Measurements from ENCODE around the gene ATP8B3.

Gene ATP8B3

GRCh38 chr19:1830978-1831377 lies 18.9 kb upstream of the ATP8B3 start:
- no peak for DNase-seq

GRCh38 chr19:1830568-1830967 lies 18.5 kb upstream of the ATP8B3 start:
- DNase-seq, result no peak

- no peak for DNase-seq
Observed at GRCh38 chr19:1829958-1830357, 17.9 kb upstream of the ATP8B3 start.

GRCh38 chr19:1828279-1829238 lies 16.5 kb upstream of the ATP8B3 start:
- no peak for DNase-seq

GRCh38 chr19:1827566-1828278 lies 15.6 kb upstream of the ATP8B3 start:
- no peak for DNase-seq

- no peak for DNase-seq
Observed at GRCh38 chr19:1826557-1827521, 14.8 kb upstream of the ATP8B3 start.

GRCh38 chr19:1825909-1826556 lies 14.0 kb upstream of the ATP8B3 start:
- peak; percentile 77 for DNase-seq

- DNase-seq, result no peak
Observed at GRCh38 chr19:1824252-1824622, 12.2 kb upstream of the ATP8B3 start.

GRCh38 chr19:1823539-1824251 lies 11.6 kb upstream of the ATP8B3 start:
- no peak for DNase-seq

- DNase-seq, result no peak
Observed at GRCh38 chr19:1823020-1823419, 10.9 kb upstream of the ATP8B3 start.

- DNase-seq, result no peak
Observed at GRCh38 chr19:1822210-1822609, 10.1 kb upstream of the ATP8B3 start.

- no peak for DNase-seq
Observed at GRCh38 chr19:1819341-1820255, 7.5 kb upstream of the ATP8B3 start.

- DNase-seq, result no peak
Observed at GRCh38 chr19:1818549-1819195, 6.6 kb upstream of the ATP8B3 start.

GRCh38 chr19:1817553-1818179 lies 5.6 kb upstream of the ATP8B3 start:
- DNase-seq, result no peak

GRCh38 chr19:1816530-1817298 lies 4.6 kb upstream of the ATP8B3 start:
- no peak for DNase-seq

- no peak for DNase-seq
Observed at GRCh38 chr19:1815605-1816529, 3.8 kb upstream of the ATP8B3 start.

- DNase-seq, result no peak
Observed at GRCh38 chr19:1814833-1815604, 2.9 kb upstream of the ATP8B3 start.

All from stimulated activated CD4-positive, alpha-beta T cell treated with anti-CD3 and anti-CD28 coated beads, Interleukin-4, amount 100 ng/mL, for 1 hour (primary cell).